ENCODE results near the gene MEGF6.

Gene MEGF6

GRCh38 chr1:3500265-3500835, 111.0 kb downstream of the MEGF6 start:
- no peak for DNase-seq

GRCh38 chr1:3499611-3500010, 111.7 kb downstream of the MEGF6 start:
- DNase-seq: no peak

GRCh38 chr1:3498986-3499385, 112.3 kb downstream of the MEGF6 start:
- no peak for DNase-seq

DNA sequence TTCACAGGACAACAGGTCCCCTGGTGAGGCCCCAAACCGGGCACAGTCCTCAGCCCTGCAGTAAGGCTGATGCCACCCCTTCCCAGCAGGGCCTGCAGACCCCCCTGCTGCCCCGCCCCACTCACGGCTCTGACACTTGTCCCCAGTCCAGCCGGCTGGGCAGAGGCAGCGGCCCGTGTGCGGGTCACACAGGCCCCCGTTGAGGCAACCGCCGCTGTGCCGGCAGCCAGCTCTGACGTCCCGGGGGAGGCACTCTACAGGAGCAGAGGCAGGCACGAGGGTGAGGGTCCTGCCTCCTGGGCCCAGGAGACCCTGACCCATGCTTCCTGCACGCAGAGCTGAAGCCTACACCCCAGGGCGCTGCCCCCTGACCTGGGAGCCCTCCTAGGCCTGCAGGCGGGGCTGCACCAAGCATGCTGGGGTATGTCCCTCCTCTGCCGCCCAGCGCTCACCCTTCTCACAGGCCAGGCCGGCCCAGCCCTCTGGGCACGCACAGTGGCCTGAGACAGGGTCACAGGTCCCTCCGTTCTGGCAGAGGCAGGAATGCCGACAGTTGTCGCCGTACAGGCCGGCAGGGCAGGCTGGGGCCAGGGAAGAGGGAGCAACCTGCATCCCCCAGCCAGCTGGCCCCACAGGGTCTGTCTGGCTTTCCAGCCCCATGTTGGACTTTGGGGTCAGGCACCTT, 112.9 kb downstream of the MEGF6 start:
- no peak for DNase-seq

- no peak for DNase-seq
Observed at GRCh38 chr1:3497521-3497920, 113.8 kb downstream of the MEGF6 start.

DNA sequence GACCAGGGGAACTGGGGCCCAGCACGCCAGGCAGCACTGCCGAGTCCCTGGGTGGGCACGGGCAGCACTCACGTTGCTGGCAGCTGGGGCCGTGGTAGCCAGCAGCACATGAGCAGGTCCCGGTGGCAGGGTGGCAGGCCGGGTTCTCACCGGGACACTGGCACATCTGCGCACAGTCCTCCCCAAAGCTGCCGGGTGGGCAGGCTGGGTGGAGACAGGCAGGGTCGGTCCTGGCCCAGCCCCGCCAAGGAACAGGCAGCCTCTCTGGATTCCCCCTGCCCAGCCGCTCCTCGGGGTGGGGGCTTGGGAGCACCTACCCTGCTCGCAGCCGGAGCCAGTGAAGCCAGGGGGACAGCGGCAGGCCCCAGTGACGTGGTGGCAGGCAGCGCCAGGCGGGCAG, 114.4 kb downstream of the MEGF6 start:
- no peak for DNase-seq

DNA sequence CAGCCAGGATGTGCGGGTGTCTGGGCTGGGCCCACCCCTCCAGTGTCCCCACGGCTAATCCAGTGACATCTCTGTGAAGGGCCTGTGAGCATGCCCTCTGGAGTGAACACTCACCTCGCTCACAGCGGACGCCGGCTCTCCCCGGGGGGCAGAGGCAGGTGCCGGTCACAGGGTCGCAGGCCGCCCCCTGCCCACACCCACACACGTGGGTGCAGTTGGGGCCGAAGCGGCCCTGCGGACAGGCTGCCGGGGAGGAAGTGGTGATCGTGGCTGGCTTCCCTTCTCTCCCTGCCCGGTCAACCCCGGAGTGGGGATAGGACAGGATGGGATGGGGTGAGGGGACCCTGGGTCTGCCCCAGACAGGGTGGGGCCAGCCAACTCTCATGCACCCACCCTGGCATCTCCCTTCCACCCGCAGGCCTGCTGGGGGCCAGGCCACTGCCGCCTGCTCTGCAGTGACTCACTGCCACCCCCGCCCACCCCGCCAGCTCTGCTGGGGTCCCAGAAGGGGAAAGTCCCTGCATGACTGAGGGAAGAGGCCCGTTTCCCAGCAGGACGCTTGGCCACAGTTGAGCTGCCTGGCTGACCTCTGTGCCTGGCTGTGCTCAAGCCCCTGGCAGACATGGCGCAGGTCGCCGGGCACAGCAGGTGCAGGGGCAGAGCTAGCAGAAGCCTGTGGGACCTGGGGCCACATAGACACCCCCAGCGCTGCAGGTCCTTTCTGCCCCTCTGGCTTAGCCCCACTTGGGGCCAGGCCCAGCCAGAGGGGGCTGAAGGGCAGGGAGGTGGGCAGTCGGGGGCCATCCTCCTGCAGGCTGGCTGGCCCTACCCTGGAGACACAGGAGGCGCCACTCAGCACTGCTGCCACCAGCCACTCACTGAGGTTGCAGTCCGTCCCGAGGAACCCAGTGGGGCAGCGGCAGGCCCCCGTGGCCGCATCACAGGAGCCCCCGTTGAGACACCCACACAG, 115.2 kb downstream of the MEGF6 start:
- DNase-seq: no peak

DNA sequence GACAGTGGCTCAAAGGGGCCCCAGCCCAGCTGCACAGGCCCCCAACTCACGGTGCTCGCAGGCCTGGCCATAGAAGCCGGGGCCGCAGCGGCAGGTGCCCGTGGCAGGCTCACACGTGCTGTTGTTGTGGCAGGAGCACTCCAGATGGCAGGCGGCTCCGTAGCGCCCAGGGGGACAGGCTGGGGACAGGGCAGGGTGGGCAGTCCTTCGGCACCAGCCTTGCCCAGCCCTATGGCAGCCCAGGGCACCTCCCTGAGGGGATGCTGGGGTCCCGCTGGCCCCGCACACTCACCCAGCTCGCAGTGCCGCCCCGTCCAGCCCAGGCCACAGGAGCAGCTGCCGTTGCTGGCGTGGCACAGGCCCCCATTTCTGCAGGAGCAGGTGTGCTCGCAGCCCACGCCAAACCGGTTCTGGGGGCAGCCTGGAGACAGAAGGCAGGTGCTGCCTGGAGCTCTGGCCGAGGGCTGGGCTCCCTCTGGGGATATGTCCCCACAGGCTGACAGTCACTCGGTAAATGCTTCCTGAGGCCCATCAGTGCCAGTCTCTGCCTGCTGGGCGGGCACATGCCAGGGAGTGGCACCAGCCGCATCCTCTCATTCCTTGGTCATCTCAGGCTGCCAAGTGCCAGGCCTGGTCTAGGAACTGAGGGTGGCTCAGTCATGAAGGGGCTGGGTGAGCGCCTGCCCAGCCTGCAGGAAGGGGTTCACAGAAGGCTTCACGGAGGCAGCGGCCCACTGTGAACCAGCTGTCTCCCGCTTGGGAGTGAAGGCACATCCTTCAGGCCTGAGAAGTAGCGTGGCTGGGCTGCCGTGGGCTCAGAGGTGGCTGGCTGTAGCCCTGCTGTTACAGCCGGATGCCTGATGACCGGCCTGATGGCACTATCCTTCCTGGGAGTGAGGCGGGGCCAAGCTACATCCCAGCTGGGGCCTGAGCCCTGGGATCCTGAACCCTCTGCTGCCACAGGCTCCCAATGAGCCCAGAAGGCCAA, 116.7 kb downstream of the MEGF6 start:
- no peak for DNase-seq

DNA sequence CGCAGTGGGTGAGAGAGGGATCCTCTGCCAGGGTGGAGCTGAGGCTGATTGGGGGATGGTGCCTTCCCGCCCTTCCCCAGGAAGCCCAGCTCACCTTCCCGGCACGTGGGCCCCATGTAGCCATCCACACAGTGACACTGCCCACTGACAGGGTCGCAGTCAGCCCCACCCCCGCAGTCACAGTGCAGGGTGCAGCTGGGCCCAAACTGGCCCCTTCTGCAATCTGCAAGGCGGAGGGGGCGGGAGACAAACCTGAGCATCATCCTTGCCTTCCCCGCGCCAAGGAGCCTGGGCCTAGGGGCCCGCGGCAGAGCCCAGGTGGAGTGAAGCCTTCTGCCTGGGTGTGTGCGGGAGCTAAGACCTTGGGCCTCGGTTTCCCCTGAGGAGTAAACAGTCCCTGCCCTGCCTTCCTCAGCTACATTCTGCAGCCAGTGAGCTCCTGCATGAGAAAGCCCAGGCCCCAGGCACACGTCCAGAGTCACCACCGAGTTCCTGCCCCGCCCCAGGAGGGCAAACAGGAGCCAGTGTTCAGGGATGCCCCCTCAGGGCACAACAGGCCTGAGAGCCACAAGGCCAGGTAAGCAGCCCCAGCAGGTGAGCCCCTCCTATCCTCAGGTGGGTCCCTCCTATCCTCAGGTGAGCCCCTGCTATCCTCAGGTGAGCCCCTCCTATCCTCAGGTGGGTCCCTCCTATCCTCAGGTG, 118.6 kb downstream of the MEGF6 start:
- DNase-seq: no peak

DNA sequence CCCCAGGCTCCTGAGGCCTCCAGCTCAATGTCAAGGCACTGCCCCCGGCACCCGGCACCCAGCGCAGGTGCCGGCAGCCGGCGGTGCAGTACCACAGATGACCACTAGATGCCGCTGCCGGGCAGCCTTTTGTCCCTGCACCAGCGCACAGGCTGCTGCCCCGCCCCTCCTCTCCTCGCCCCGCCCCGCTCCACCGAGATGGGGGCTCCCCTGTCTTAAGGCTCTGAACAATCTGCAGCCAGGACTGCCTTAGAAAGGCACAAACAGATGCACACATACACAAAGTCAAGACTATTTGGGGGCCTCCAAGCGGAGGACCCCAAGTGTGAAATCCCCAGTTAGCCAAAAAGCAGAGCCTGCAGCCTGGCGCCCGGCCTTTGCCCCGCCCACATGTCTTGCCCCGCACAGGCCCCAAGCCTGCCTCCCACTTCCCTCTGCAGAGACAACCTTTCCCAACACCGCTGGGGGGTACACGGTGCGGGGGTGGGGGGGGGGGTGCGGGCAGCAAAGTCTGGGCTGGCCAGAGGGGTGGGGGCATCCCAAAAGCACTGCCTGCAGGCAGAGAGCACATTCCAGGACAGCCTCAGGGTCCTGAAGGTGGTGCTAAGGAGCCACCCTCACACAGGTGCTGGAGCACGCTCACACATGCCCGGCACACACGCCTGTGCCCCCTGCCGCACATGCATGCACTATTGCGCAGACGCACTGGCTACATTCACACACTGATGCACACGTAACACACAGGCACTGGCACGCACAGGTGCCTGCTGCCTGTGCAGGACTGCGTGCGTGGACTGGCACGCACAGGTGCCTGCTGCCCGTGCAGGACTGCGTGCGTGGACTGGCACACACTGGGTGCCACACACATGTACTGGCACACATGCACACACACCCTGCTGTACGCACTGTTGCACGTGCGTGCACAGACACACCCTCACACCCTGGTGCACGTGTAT, 119.7 kb downstream of the MEGF6 start:
- DNase-seq: peak; percentile 79 to 86

DNA sequence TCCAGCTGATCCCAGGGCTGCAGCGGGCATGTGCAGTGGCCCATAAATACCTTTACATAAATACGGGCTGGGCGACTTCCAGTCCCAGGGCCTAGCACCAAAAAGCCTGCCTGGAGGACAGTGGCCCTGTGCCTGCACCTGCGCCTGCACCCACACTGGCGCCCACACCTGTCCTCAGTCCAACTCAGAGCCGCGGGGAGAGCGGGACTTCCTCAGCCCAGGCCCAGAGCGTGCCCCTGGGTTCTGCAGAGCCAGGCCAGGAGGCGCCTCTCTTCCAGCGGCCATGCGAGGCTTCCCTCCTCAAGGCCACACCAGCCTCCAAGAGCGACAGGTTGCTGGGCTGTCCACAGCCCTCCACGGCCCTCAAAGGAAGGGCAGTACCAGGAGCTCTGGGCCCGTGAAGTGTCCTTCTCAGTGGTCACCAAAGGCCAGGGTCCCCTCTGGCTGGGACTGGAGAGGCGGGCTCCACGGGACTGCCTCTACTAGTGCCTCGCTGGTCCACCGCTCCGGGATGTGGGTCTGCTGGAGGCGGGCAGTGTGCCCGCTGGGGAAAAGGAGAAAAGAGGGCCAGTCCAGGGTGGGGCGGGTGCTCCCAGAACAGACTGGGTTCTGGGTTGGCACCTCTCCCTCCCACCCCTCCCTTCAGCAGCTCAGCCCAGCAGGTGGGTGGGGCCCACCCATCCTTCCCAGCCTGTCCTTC, 121.1 kb downstream of the MEGF6 start:
- DNase-seq: no peak

DNA sequence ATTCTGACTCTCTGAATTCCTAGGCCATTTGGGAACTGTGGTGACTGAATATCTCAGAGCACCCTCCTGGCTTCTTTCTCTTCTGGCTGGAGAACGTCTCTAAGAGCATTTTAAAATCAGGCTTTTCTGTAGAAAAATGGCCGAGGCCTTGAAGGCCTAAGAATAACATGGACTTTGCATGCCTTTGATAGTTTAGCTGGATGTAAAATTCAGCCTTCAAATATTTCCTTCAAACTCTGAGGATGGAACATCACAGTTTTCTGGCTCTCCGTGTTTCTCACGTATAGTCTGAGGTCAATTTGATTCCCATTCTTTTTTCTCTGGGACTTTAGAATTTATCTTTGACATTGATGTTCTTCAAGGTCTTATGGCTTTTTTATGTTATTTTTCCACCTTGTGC, 122.9 kb downstream of the MEGF6 start:
- DNase-seq: no peak

DNA sequence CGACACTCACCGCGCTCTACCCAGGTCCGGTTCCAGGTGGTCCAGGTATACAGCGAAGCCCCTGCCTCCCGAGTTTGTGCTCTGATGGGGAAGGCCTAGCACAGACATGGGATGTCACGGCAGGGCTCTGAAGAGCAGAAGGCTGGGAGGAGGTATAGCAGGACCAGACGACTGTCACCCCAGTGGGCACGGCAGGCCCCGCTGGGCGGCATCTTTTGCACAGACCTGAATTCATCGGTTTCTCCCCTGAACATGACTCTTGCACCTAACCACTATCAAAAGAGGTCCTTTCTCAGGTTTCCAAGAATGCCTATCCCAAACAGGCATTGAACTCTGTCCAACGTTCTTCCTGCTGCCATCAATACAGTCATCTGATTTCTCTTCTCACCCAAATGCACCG, 126.3 kb downstream of the MEGF6 start:
- no peak for DNase-seq

DNA sequence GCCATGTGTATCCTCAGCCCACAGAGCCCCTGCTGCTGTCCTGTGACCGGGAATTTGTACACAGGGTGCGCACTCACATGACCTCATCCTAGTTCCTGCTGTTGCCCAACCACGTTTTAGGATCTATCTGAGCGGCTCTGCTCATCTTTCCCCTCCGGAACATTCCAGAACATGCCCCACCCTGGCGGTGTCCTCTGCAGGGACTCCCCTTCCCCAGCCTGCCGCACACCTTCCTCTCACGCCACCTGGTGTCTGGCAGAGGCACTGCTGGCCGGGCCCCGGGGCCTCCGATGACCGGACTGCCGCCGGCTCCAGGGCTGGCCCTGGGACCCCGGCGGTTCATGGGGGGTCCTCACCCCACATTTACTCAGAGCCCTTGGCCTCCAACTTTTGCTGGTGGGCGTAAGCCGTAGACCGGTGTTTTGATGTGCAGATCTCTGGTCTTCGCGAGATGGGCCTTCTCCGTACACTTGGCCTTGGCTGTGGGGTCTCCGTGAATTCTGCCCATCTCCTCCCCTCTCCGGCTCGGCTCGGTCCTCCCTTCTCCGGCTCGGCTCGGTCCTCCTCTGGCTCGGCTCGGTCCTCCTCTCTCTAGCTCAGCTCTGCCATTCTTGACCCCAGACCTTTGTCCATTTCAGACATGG, 127.4 kb downstream of the MEGF6 start:
- peak in 1 of 2 donors; percentile 37 for DNase-seq

DNA sequence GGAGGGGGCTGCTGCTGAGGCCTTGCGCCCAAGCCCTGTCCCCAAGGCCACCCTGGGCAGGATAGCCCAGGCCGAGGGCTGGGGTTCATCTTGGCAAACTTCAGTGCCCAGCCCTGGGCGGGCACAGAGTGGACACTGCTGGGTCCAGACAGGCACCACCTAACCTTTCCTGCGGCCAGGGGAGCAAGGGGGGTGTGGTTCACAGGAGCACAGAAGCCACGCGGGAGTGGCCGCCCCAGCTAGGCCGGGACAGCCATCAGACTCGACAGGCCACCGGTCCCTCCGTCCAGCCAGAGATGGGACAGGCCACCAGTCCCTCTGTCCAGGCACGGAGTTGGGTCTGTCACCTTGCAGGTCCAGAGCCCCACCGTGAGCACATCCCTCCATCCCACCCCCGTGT, 127.9 kb downstream of the MEGF6 start:
- DNase-seq: no peak

- DNase-seq: no peak
Observed at GRCh38 chr1:3482378-3482849, 128.9 kb downstream of the MEGF6 start.

- no peak for DNase-seq
Observed at GRCh38 chr1:3481836-3482375, 129.4 kb downstream of the MEGF6 start.

DNA sequence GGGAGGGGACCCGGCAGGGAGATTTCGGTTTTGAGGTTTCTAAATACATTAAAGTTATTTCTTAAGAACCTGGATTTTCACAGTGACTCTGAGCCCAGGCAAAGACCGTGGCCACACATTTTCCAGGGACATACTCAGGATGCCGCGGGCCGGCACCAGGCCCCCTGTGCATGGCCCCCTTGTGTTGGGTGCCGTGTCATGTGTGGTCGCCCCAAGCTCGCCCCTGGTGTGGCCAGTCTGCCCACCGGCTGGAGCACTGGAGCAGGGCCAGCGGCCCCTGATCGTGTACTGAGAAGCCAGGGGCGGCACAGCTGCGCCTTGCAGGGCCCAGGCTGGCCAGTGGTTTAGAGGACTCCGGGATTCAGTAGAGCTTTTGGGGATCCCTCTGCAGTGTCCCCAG, 130.3 kb downstream of the MEGF6 start:
- DNase-seq: no peak

- DNase-seq: no peak
Observed at GRCh38 chr1:3480369-3480719, 131.0 kb downstream of the MEGF6 start.

All from CD4-positive, alpha-beta T cell treated with Interferon alpha-2 for 1 hour (primary cell).